Prostate gland (tissue), 2 donors: Measurements from ENCODE around the gene TWF2.

Experiments used
- POLR2A ChIP-seq: fragments of 450-650 bp; IDR thresholded peaks from one replicate; pipeline ENCODE4 v1.6.1; 2016; ENCODE audit warnings: antibody characterized with exemption, mild to moderate bottlenecking
- TF ChIP-seq, protein P1 (sequence below), 4 experiments: fragments of 200-600 bp in 2 of 4; fragments of 450-650 bp in 2 of 4; sonication (generic) in 2 of 4; IDR thresholded peaks; 1 replicate in 3 of 4; 2 replicates in 1 of 4; pipeline ENCODE4 v1.5.1; 2016 to 2019; ENCODE audit warnings: antibody characterized with exemption in 4 of 4, mild to moderate bottlenecking in 2 of 4, moderate library complexity in 2 of 4

DNA sequence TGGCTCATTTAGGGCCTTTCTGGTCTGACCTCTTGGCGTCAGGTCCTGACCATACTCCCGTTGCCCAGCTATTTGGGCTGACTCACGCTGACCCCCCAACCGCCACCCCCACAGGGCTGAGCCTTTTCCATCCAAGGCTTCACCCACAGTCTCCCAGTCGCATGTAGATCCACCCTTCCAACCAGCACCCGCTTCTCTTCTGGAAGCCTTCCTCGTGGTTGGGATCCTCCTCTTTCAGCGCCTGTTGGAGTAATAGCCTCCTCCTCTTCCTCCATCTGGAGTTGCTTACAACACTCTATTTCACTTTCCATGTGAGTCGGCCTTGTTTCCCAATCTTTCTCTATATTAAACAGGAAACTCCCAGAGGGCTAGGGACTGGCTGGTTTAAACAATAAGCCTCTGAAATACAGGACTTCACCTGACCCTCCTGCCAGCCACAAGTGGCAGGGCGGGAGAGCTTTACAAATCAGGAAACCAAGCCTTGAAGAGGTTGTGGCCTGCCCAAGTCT, 43.1 kb downstream of the TWF2 start:
- TF ChIP-seq, protein P1, sequence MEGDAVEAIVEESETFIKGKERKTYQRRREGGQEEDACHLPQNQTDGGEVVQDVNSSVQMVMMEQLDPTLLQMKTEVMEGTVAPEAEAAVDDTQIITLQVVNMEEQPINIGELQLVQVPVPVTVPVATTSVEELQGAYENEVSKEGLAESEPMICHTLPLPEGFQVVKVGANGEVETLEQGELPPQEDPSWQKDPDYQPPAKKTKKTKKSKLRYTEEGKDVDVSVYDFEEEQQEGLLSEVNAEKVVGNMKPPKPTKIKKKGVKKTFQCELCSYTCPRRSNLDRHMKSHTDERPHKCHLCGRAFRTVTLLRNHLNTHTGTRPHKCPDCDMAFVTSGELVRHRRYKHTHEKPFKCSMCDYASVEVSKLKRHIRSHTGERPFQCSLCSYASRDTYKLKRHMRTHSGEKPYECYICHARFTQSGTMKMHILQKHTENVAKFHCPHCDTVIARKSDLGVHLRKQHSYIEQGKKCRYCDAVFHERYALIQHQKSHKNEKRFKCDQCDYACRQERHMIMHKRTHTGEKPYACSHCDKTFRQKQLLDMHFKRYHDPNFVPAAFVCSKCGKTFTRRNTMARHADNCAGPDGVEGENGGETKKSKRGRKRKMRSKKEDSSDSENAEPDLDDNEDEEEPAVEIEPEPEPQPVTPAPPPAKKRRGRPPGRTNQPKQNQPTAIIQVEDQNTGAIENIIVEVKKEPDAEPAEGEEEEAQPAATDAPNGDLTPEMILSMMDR (IDR thresholded peaks at IDR 0.05) = no peak
- no peak for TF ChIP-seq POLR2A
